ENCODE results near the gene NDNF.

NDNF gene

DNA sequence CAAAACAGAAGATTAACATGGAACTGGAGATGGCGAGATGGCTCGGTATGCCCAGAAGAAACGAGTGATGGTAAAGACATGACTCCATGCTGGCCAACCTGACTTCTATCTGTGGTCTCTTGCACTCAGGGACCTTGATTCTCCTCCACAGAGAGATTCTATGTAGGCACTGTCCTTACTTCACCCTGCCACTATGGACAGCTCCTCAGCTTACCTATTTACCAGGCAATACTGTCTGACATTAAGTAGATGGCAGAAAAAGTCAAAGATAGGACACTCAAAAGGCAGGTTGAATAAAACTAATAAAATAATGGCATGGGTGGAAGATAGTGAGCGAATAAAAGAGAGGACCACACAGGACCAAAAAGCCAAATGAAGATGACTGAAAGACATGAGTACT, 35.2 kb upstream of the NDNF start:
- no peak for DNase-seq (ENCODE audit: low read depth)
- TF ChIP-seq, protein P1, sequence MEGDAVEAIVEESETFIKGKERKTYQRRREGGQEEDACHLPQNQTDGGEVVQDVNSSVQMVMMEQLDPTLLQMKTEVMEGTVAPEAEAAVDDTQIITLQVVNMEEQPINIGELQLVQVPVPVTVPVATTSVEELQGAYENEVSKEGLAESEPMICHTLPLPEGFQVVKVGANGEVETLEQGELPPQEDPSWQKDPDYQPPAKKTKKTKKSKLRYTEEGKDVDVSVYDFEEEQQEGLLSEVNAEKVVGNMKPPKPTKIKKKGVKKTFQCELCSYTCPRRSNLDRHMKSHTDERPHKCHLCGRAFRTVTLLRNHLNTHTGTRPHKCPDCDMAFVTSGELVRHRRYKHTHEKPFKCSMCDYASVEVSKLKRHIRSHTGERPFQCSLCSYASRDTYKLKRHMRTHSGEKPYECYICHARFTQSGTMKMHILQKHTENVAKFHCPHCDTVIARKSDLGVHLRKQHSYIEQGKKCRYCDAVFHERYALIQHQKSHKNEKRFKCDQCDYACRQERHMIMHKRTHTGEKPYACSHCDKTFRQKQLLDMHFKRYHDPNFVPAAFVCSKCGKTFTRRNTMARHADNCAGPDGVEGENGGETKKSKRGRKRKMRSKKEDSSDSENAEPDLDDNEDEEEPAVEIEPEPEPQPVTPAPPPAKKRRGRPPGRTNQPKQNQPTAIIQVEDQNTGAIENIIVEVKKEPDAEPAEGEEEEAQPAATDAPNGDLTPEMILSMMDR (conservative IDR thresholded peaks at IDR 0.05; ENCODE audit: control insufficient read depth, insufficient read depth, low read depth, low read length): no peak

DNA sequence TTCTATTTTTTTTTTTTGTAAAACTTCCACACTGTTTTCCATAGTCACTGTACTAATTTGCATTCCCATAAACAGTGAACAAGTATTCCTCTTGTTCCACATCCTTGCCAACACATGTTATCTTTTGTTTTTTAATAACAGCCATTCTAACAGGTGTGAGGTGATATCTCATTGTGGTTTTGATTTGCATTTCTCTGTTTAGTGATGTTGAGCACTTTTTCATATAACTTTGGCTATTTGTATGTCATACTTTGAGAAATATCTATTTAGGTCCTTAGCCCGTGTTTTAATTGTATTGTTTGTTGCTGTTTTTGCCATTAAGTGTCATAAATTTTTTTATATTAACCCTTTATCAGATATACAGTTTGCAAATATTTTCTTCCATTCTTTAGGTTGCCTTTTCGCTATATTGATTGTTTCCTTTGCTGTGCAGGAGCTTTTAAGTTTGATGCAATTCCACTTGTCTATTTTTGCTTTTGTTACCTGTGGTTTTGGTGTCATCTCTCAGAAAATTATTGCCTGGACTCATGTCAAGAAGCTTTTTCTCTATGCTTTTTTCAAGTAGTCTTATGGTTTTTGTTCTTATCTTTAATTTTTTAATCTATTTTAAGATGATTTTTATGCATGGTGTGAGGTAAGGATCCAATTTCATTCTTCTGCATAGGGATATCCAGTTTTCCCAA, 27.9 kb upstream of the NDNF start:
- TF ChIP-seq, protein P1 (conservative IDR thresholded peaks at IDR 0.05; ENCODE audit: control insufficient read depth, insufficient read depth, low read depth, low read length): no peak
- DNase-seq (ENCODE audit: low read depth): no peak
- no peak overlapping the region for H3K4me3 ChIP-seq (ENCODE audit: control insufficient read depth, low read depth, low read length)

More for the DNA sequence above, 35.2 kb upstream of the NDNF start:
- no peak overlapping the region for H3K4me3 ChIP-seq (ENCODE audit: control insufficient read depth, low read depth, low read length)

DNA sequence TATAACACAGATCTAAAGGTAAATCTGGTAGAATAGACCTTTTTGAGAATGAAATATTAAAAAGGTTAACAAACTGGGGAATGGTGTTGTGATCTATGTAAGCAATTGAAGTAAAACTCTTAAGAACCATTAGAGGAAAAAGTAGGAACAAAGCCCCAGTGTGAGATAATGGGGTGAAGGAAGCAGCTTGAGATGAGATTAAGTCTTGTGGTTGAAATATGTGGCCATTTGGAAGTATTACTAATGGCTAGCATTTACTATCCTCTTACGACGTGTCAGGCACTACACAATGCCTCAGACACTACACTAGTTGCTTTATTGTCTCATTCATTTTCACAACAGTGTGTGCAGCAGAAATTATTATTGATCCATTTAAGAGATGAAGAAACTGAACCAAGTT, 25.9 kb upstream of the NDNF start:
- no peak overlapping the region for H3K4me3 ChIP-seq (ENCODE audit: control insufficient read depth, low read depth, low read length)
- DNase-seq (ENCODE audit: low read depth): no peak
- TF ChIP-seq, protein P1 (conservative IDR thresholded peaks at IDR 0.05; ENCODE audit: control insufficient read depth, insufficient read depth, low read depth, low read length): no peak

DNA sequence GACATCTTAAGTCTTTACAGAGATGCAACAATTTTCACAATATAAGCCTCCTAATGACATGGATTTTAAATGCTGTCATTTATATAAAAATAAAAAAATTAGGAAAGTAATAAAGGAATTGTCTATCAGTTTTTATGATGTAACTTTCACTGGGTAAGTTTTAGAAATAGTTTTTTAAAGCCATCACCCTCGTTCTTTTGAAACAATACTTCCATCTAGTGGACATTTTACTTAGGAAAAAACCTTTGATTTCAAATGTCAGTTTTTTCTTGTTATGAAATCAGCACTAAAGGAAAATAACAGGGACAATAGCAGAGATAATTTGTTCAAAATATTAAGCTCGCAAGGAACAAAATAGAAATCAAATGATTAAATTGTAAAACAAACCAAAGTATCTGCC, 24.3 kb upstream of the NDNF start:
- H3K4me3 ChIP-seq (ENCODE audit: control insufficient read depth, low read depth, low read length): no peak overlapping the region
- TF ChIP-seq, protein P1 (conservative IDR thresholded peaks at IDR 0.05; ENCODE audit: control insufficient read depth, insufficient read depth, low read depth, low read length): peak; percentile 56
- DNase-seq (ENCODE audit: low read depth): peak; percentile 49

DNA sequence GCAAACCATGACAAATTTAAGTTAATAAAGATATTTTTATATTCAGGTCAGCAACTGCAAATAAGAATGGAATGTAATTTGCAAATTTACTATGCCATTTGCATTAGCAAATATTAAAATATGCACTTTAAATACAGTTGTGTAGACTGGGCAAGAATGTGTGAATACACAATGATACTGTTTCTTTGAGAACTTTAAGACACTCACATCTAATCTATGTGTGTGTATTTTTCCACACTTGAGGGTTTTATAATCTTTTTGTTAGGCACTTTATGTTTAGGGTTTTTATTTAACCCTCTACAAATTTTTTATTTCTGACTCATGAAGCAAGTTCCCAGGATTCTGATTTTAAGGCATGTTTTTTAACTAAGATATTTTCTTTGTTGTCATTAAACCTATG, 23.9 kb upstream of the NDNF start:
- DNase-seq (ENCODE audit: low read depth): no peak
- H3K4me3 ChIP-seq (ENCODE audit: control insufficient read depth, low read depth, low read length): no peak overlapping the region
- TF ChIP-seq, protein P1 (conservative IDR thresholded peaks at IDR 0.05; ENCODE audit: control insufficient read depth, insufficient read depth, low read depth, low read length): no peak

DNA sequence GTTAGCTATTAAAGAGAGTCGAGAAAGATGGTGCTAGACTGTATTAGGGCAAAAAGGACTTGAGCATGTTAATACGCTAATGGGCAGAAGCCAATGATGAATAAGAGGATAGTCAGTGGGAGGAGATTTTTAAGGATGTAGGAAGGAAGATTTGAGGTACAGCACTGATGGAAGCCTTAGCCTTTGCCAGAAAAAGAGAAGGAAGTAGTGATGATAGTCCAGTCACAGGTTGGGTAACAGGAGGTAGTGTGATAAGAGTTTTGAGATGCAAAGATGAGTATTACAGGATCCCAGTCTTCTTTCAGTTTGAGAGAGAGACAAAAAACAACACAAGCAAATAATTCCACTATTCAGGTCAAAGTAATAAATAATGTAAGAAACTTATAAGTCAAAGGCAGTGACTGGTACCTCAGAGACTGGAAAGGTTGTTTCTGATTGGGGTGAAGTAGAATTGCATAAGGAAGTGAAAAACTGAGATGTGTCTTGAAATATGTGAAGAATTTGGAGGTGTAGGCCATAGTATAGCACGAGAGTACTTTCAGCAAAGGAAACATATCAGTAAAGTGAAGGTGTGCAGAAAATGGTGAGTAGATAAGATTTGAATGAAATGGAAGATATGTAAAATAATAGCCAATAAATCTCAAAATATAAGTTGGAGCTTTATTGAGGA, 22.1 kb upstream of the NDNF start:
- TF ChIP-seq, protein P1 (conservative IDR thresholded peaks at IDR 0.05; ENCODE audit: control insufficient read depth, insufficient read depth, low read depth, low read length): no peak
- H3K4me3 ChIP-seq (ENCODE audit: control insufficient read depth, low read depth, low read length): no peak overlapping the region
- no peak for DNase-seq (ENCODE audit: low read depth)

Data from fibroblast of mammary gland (primary cell).